Endodermal cell (in vitro differentiated cells): ENCODE data around the gene ARHGAP10. TPM values are rescaled to one million over a fixed set of nuclear protein-coding genes. Genes with fewer than 3 reads are reported as not detected.

Experiments used
- DNase-seq: peaks from one replicate; pipeline ENCODE4 v3.0.0-alpha.2; 2017
- H3K27ac ChIP-seq: 2 replicates; pipeline ENCODE4 v1.5.1; 2013; ENCODE audit warnings: mild to moderate bottlenecking, low read depth, low read length, moderate library complexity
- H3K27me3 ChIP-seq: 2 replicates; pipeline ENCODE4 v1.6.1; 2013; ENCODE audit warnings: mild to moderate bottlenecking, low read length, moderate library complexity; ENCODE audit not compliant: insufficient read depth, control insufficient read depth, poor library complexity, severe bottlenecking
- H3K36me3 ChIP-seq: 2 replicates; pipeline ENCODE4 v1.7.0; 2013; ENCODE audit warnings: mild to moderate bottlenecking, low read length, moderate library complexity; ENCODE audit not compliant: control insufficient read depth, insufficient read depth
- H3K4me1 ChIP-seq: one replicate; pipeline ENCODE4 v1.7.0; 2013; ENCODE audit warnings: low read length; ENCODE audit not compliant: control insufficient read depth, insufficient read depth
- H3K4me3 ChIP-seq: 2 replicates; pipeline ENCODE4 v1.5.1; 2013; ENCODE audit warnings: mild to moderate bottlenecking, low read length, moderate library complexity
- H3K9ac ChIP-seq: 2 replicates; pipeline ENCODE4 v1.6.1; 2013; ENCODE audit warnings: mild to moderate bottlenecking, low read length, moderate library complexity; ENCODE audit not compliant: poor library complexity, severe bottlenecking; ENCODE audit errors: extremely low read depth
- H3K9me3 ChIP-seq: 2 replicates; pipeline ENCODE4 v1.6.1; 2013; ENCODE audit warnings: mild to moderate bottlenecking, low read length, moderate library complexity; ENCODE audit not compliant: control insufficient read depth
- H3K27ac Mint-ChIP-seq: 2 replicates; pipeline ENCODE4 v1.8.0; 2020; ENCODE audit warnings: mixed read lengths
- H3K27me3 Mint-ChIP-seq: 2 replicates; pipeline ENCODE4 v1.8.0; 2021; ENCODE audit warnings: mild to moderate bottlenecking, mixed read lengths; ENCODE audit not compliant: insufficient read depth
- H3K36me3 Mint-ChIP-seq: 2 replicates; pipeline ENCODE4 v1.8.0; 2020; ENCODE audit warnings: low read depth, mixed read lengths
- H3K4me1 Mint-ChIP-seq: 2 replicates; pipeline ENCODE4 v1.8.0; 2020; ENCODE audit warnings: mixed read lengths
- H3K4me3 Mint-ChIP-seq: 2 replicates; pipeline ENCODE4 v1.8.0; 2020; ENCODE audit warnings: mild to moderate bottlenecking, moderate library complexity, mixed read lengths
- H3K9me3 Mint-ChIP-seq: 2 replicates; pipeline ENCODE4 v1.8.0; 2020; ENCODE audit warnings: mild to moderate bottlenecking, mixed read lengths
- CTCF ChIP-seq: fragments of 200-600 bp; sonication (generic); conservative IDR thresholded peaks from 2 replicates; pipeline ENCODE4 v1.5.0; 2021; ENCODE audit warnings: antibody characterized with exemption, mild to moderate bottlenecking
- WGBS, 2 experiments: methylation state at CpG; one replicate each; pipeline versions ENCODE4 v1.1.5 to v1.1.7; 2013; ENCODE audit warnings: missing lambda C conversion rate in 2 of 2, mixed read lengths in 1 of 2; ENCODE audit not compliant: insufficient coverage in 1 of 2, insufficient read length in 1 of 2; 5-methylcytosine and 5-hydroxymethylcytosine counted together
- total RNA-seq, 2 donors: library from RNA; stranded (reverse); fragmentation: NEBNext Ultra II Directional in 1 of 2; extraction: Animal tissue kit (Norgen Biotek cat#: 25700) in 1 of 2; gene quantifications; 2 replicates in 1 of 2; 3 replicates in 1 of 2; pipeline ENCODE4 v1.2.1, GENCODE V29; 2021

Gene ARHGAP10
- total RNA-seq, 2 donors from 2014 or later, result 9.1 to 11.8 TPM

GRCh38 chr4:147823130-147823529, 91.2 kb downstream of the ARHGAP10 start:
- DNase-seq, result no peak
- no peak overlapping the region for H3K9ac ChIP-seq
- no peak for TF ChIP-seq CTCF
- Mint-ChIP-seq H3K4me1 (no peaks in the 10 kb centered on the region), H3K36me3 (peaks cover 7% of the 10 kb centered on the region), H3K9me3 (no peaks in the 10 kb centered on the region), H3K27ac (no peak overlapping the region), H3K4me3 (no peak overlapping the region), H3K27me3 (no peaks in the 10 kb centered on the region)
- 90 to 92% methylated on average over 3 of the region's 3 CpGs for WGBS, 2 experiments
- H3K27me3 ChIP-seq, result no peaks in the 10 kb centered on the region
- no peak overlapping the region for H3K27ac ChIP-seq
- no peaks in the 10 kb centered on the region for H3K36me3 ChIP-seq
- no peak overlapping the region for H3K4me3 ChIP-seq
- no peaks in the 10 kb centered on the region for H3K4me1 ChIP-seq
- H3K9me3 ChIP-seq, result no peaks in the 10 kb centered on the region

GRCh38 chr4:147824316-147824715, 92.4 kb downstream of the ARHGAP10 start:
- 90 to 91% methylated on average over 3 to 5 of the region's 5 CpGs for WGBS, 2 experiments
- no peaks in the 10 kb centered on the region for H3K9me3 Mint-ChIP-seq
- H3K4me1 Mint-ChIP-seq, result no peaks in the 10 kb centered on the region
- H3K27me3 Mint-ChIP-seq, result no peaks in the 10 kb centered on the region
- TF ChIP-seq CTCF, result no peak
- H3K9me3 ChIP-seq, result no peaks in the 10 kb centered on the region
- H3K4me1 ChIP-seq, result no peaks in the 10 kb centered on the region
- peaks cover 7% of the 10 kb centered on the region for H3K36me3 Mint-ChIP-seq
- H3K27ac ChIP-seq, result no peak overlapping the region
- no peaks in the 10 kb centered on the region for H3K36me3 ChIP-seq
- no peak overlapping the region for H3K4me3 Mint-ChIP-seq
- H3K27me3 ChIP-seq, result no peaks in the 10 kb centered on the region
- H3K9ac ChIP-seq, result no peak overlapping the region
- no peak overlapping the region for H3K27ac Mint-ChIP-seq
- DNase-seq, result no peak
- H3K4me3 ChIP-seq, result no peak overlapping the region

- no peaks in the 10 kb centered on the region for H3K27me3 ChIP-seq
- H3K36me3 Mint-ChIP-seq, result peaks cover 7% of the 10 kb centered on the region
- no peaks in the 10 kb centered on the region for H3K36me3 ChIP-seq
- no peaks in the 10 kb centered on the region for H3K9me3 Mint-ChIP-seq
- no peaks in the 10 kb centered on the region for H3K27me3 Mint-ChIP-seq
- no peak overlapping the region for H3K27ac Mint-ChIP-seq
- no peak for DNase-seq
- no peaks in the 10 kb centered on the region for H3K4me1 ChIP-seq
- no peaks in the 10 kb centered on the region for H3K9me3 ChIP-seq
- WGBS, 2 experiments, result 92 to 100% methylated on average over 3 to 4 of the region's 4 CpGs
- H3K9ac ChIP-seq, result no peak overlapping the region
- no peak overlapping the region for H3K27ac ChIP-seq
- no peak overlapping the region for H3K4me3 ChIP-seq
- no peaks in the 10 kb centered on the region for H3K4me1 Mint-ChIP-seq
- no peak for TF ChIP-seq CTCF
- no peak overlapping the region for H3K4me3 Mint-ChIP-seq
Observed at GRCh38 chr4:147824884-147825283, 93.0 kb downstream of the ARHGAP10 start.
